ENCODE measurements around the gene ADCY10.

DNA sequence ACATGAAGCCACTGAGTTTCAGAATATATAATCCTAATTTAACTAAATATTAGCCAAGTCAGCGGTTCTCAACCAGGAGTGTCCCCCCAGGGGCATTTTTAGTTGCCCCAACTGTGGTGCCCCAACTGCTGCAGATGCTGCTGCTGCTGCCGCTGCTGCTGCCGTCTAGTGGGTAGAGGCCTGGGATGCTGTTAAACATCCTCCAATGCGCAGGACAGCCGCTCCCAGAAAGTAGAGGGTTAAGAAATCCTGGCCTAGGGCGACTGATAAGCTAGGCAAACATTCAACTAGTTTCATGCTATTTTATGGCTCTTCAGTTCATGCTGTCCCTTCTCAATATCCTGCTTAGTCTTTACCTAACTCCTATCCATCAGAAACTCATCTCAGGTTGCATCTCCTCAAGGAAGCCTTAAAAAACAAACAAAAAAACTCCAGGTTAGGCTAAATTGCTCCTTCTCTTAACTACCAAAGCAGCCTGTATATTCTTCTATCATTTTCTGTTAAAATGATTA is 12.6 kb upstream of the ADCY10 start:
- TF ChIP-seq ZNF565 (CRISPR knock-in tag; conservative IDR thresholded peaks at IDR 0.05; ENCODE audit: low read depth) (no peak), RARB (CRISPR knock-in tag; IDR thresholded peaks at IDR 0.05) (no peak), TCF4 (CRISPR knock-in tag; IDR thresholded peaks at IDR 0.05; ENCODE audit: borderline replicate concordance) (no peak)
- TF ChIP-seq, protein P1, sequence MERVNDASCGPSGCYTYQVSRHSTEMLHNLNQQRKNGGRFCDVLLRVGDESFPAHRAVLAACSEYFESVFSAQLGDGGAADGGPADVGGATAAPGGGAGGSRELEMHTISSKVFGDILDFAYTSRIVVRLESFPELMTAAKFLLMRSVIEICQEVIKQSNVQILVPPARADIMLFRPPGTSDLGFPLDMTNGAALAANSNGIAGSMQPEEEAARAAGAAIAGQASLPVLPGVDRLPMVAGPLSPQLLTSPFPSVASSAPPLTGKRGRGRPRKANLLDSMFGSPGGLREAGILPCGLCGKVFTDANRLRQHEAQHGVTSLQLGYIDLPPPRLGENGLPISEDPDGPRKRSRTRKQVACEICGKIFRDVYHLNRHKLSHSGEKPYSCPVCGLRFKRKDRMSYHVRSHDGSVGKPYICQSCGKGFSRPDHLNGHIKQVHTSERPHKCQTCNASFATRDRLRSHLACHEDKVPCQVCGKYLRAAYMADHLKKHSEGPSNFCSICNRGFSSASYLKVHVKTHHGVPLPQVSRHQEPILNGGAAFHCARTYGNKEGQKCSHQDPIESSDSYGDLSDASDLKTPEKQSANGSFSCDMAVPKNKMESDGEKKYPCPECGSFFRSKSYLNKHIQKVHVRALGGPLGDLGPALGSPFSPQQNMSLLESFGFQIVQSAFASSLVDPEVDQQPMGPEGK (CRISPR knock-in tag; IDR thresholded peaks at IDR 0.05; ENCODE audit: borderline replicate concordance) = no peak

Measured in SK-N-SH treated with all-trans-retinoic acid at 6 μM for 48 hours (cell line).